HCEC 1CT (cell line): ENCODE data around the gene JADE2.
"Not testable (repeated sequence)": the region's sequence is repeated elsewhere in the genome, so short reads cannot be mapped to it uniquely, and the experiment has no call there.

Experiments
- DNase-seq: peaks from one replicate; pipeline ENCODE4 v3.0.0-alpha.2; 2017

JADE2 gene

GRCh38 chr5:134595458-134595838, 70.0 kb downstream of the JADE2 start:
- DNase-seq, result no peak

- not testable (repeated sequence) for DNase-seq
Observed at GRCh38 chr5:134599820-134600219, 74.3 kb downstream of the JADE2 start.

GRCh38 chr5:134600600-134600999, 75.1 kb downstream of the JADE2 start:
- DNase-seq, result peak; percentile 32

DNA sequence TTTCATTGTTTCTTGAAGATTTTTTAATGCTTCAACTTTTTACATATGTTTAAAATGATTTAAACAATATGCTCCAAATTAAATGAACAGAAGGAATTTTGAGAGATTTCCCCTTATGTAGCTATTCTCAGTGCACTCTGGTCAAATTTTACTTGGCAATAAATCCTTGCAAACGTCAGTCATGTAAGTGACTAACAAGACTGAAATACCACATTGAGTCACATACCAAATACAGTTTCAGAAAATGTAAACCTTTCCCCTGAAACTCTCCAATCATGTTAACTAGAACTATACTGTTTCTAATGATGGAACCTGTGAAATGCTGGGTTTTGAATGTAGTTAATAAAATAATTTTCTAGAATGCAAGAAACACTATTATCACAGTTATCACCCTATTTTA, 77.6 kb downstream of the JADE2 start:
- DNase-seq, result peak; percentile 70

- no peak for DNase-seq
Observed at GRCh38 chr5:134604908-134605307, 79.4 kb downstream of the JADE2 start.

DNA sequence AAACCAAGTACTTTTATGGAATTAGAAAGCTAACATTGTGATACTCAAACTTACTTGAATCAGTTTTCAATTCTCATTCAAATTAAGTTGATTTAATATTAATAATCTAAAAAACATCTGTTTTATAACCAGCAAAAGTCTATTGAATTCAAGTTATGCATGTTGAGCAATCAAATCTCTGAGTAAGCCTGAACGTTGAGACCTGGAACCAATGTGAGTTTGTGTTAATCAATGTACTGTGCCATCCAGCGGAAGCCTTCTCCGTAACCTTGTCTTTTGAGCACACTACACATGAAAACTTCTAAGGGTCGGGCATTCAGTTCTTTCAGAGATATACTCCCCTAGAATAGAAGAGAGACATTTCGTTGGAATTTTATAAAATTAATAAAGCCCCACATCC, 81.3 kb downstream of the JADE2 start:
- DNase-seq, result no peak

- no peak for DNase-seq
Observed at GRCh38 chr5:134608555-134608954, 83.1 kb downstream of the JADE2 start.

- DNase-seq, result no peak
Observed at GRCh38 chr5:134609232-134609851, 83.9 kb downstream of the JADE2 start.

DNA sequence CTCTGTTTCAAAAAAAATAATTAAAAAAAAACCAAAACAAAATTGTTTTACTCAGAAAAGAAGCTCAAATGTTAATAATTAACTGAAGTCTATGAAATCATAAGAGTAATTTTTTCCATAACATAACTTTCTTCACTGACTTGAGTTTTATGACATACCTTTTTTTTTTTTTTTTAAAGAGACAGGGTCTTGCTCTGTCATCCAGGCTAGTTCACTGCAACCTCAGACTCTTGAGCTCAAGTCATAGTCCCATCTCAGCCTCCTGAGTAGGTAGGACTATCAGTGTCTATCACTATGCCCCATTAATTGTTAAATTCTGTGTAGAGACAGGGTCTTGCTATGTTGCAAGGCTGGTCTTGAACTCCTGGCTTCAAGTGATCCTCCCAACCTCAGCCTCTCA, 85.3 kb downstream of the JADE2 start:
- DNase-seq, result no peak

- DNase-seq, result no peak
Observed at GRCh38 chr5:134611515-134611914, 86.0 kb downstream of the JADE2 start.

DNA sequence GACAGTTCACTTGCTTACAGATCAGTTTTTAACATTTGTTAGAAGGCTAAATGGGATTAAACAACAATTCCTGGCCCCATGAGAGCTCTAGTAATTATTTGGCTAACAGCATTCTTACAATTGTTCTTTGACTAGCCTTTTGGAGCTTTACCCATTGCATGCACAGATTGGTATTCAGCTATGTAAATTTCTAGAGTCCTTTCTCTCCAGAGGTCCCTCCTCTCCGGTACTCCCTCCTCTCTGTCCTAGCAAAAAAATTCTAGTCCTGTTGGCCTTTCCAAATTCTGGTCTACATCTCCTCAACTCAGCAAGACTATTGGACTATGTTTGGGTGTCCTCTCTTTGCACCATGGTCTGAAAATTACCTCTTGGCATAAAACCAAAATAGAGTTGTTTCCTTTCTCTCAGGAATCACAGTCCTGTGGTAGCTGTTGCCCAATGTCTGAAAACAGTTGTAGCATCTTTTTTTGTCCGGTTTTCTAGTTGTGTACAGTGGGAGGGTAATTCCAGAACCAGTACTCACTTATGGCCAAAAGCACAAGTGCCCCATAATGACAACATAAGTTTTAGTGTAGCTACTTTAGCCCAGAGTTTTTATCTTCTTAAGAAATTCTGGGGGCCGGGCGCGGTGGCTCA, 89.1 kb downstream of the JADE2 start:
- no peak for DNase-seq

- no peak for DNase-seq
Observed at GRCh38 chr5:134620634-134621033, 95.2 kb downstream of the JADE2 start.

DNA sequence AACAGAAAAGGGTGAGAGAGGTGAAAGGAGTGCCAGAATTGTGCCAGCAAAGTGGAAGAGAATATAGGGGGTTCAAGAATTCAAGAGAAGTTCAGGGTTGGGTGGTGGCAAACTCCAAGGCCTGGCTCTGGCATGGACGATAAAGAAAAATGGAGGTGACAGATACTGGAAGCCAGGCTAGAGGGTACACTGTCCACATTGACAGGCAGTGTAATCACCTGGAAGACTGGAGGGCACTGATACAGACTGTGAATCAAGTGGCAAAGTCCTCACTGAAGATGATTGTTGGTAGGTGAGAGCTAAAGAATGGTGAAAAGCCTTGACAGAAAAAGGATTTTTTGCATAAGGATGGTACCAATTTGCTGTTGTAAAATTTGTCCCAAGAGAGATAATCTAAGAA, 100.1 kb downstream of the JADE2 start:
- DNase-seq, result no peak

- peak; percentile 78 for DNase-seq
Observed at GRCh38 chr5:134626369-134627014, 101.0 kb downstream of the JADE2 start.
